Smooth muscle cell (in vitro differentiated cells): ENCODE results near the gene SLC2A8. TPM values are rescaled to one million over a fixed set of nuclear protein-coding genes. Genes with fewer than 3 reads are reported as not detected.

Experiments used
- DNase-seq: peaks from one replicate; lab custom pipeline; 2025; ENCODE audit not compliant: unreplicated experiment; lab: John Stamatoyannopoulos, UW
- H2AFZ ChIP-seq: fragments of 200-600 bp; sonication (generic); 2 replicates; pipeline ENCODE4 v1.6.0; 2016; ENCODE audit warnings: antibody characterized with exemption, low read depth, mild to moderate bottlenecking
- H3F3A ChIP-seq: fragments of 200-600 bp; sonication (generic); 2 replicates; pipeline ENCODE4 v1.6.0; 2017; ENCODE audit warnings: antibody characterized with exemption, low read depth
- H3K27ac ChIP-seq: fragments of 200-600 bp; sonication (generic); 2 replicates; pipeline ENCODE4 v1.5.1; 2016; ENCODE audit warnings: low read depth, mild to moderate bottlenecking
- H3K27me3 ChIP-seq: fragments of 200-600 bp; sonication (generic); 2 replicates; pipeline ENCODE4 v1.6.1; 2016; ENCODE audit warnings: low read depth, mild to moderate bottlenecking
- H3K36me3 ChIP-seq: fragments of 200-600 bp; sonication (generic); 2 replicates; pipeline ENCODE4 v1.5.1; 2016; ENCODE audit warnings: low read depth
- H3K4me1 ChIP-seq: fragments of 200-600 bp; sonication (generic); 2 replicates; pipeline ENCODE4 v1.5.1; 2016; ENCODE audit warnings: low read depth
- H3K4me2 ChIP-seq: fragments of 200-600 bp; sonication (generic); 2 replicates; pipeline ENCODE4 v1.6.0; 2016; ENCODE audit warnings: mild to moderate bottlenecking
- H3K4me3 ChIP-seq: fragments of 200-600 bp; sonication (generic); 2 replicates; pipeline ENCODE4 v1.5.1; 2016; ENCODE audit warnings: mild to moderate bottlenecking
- H3K79me2 ChIP-seq: fragments of 200-600 bp; sonication (generic); 2 replicates; pipeline ENCODE4 v1.6.0; 2016; ENCODE audit warnings: low read depth, mild to moderate bottlenecking
- H3K9ac ChIP-seq: fragments of 200-600 bp; sonication (generic); 2 replicates; pipeline ENCODE4 v1.6.0; 2016; ENCODE audit warnings: low read depth
- H3K9me3 ChIP-seq: fragments of 200-600 bp; sonication (generic); replicated peaks from 2 replicates; pipeline ENCODE4 v1.5.1; 2016; ENCODE audit warnings: low read depth
- H4K20me1 ChIP-seq: fragments of 200-600 bp; sonication (generic); 2 replicates; pipeline ENCODE4 v1.6.0; 2016; ENCODE audit warnings: low read depth
- WGBS: methylation state at CpG from one replicate; pipeline ENCODE4 v1.1.7; 2016; ENCODE audit warnings: low lambda C conversion rate; 5-methylcytosine and 5-hydroxymethylcytosine counted together
- polyA plus RNA-seq: library from polyadenylated mRNA; unstranded; fragments of >200 nt; fragmentation: Nextera tagmentation; extraction: Ambion mirVana; gene quantifications from 2 replicates; pipeline ENCODE4 v1.2.1, GENCODE V29; 2016
- total RNA-seq: library from RNA; depleted of rRNA; stranded (reverse); fragments of >200 nt; gene quantifications from 2 replicates; pipeline ENCODE4 v1.2.3, GENCODE V29; 2014
- TF ChIP-seq, protein P1 (sequence below): fragments of 200-600 bp; sonication (generic); IDR thresholded peaks from 2 replicates; pipeline ENCODE4 v1.5.1; 2017; ENCODE audit warnings: borderline replicate concordance, mild to moderate bottlenecking, antibody characterized with exemption; ENCODE audit not compliant: insufficient read depth, poor library complexity, severe bottlenecking

Gene SLC2A8
- total and polyA plus RNA-seq, 2 experiments from 2014 or later: 16.9 to 27.7 TPM

DNA sequence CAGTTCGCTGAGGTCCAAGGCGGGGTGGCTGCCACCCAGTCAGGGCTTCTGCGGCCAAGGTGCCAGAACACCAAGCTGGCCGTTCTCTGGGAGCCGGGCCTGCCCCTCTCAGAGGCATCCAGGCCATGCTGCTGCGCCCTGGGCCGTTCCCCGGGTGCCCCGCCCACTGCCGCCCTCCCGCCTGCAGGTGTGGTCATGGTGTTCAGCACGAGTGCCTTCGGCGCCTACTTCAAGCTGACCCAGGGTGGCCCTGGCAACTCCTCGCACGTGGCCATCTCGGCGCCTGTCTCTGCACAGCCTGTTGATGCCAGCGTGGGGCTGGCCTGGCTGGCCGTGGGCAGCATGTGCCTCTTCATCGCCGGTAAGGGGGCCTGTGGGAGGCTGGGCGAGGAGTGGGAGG is 7.7 kb downstream of the SLC2A8 start:
- DNase-seq: no peak
- Histone ChIP-seq H3K79me2 (peaks cover 3% of the 10 kb centered on the region), H3K9ac (no peak overlapping the region), H2AFZ (no peak overlapping the region), H3K4me2 (no peak overlapping the region), H3K4me3 (no peak overlapping the region), H3K27me3 (no peaks in the 10 kb centered on the region), H3K27ac (no peak overlapping the region), H3K4me1 (no peaks in the 10 kb centered on the region), H3F3A (no peaks in the 10 kb centered on the region), H3K9me3 (no peaks in the 10 kb centered on the region), H3K36me3 (no peaks in the 10 kb centered on the region), H4K20me1 (peaks cover 4% of the 10 kb centered on the region)
- TF ChIP-seq, protein P1, sequence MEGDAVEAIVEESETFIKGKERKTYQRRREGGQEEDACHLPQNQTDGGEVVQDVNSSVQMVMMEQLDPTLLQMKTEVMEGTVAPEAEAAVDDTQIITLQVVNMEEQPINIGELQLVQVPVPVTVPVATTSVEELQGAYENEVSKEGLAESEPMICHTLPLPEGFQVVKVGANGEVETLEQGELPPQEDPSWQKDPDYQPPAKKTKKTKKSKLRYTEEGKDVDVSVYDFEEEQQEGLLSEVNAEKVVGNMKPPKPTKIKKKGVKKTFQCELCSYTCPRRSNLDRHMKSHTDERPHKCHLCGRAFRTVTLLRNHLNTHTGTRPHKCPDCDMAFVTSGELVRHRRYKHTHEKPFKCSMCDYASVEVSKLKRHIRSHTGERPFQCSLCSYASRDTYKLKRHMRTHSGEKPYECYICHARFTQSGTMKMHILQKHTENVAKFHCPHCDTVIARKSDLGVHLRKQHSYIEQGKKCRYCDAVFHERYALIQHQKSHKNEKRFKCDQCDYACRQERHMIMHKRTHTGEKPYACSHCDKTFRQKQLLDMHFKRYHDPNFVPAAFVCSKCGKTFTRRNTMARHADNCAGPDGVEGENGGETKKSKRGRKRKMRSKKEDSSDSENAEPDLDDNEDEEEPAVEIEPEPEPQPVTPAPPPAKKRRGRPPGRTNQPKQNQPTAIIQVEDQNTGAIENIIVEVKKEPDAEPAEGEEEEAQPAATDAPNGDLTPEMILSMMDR: no peak
- 96% methylated on average over 20 of the region's 23 CpGs for WGBS

DNA sequence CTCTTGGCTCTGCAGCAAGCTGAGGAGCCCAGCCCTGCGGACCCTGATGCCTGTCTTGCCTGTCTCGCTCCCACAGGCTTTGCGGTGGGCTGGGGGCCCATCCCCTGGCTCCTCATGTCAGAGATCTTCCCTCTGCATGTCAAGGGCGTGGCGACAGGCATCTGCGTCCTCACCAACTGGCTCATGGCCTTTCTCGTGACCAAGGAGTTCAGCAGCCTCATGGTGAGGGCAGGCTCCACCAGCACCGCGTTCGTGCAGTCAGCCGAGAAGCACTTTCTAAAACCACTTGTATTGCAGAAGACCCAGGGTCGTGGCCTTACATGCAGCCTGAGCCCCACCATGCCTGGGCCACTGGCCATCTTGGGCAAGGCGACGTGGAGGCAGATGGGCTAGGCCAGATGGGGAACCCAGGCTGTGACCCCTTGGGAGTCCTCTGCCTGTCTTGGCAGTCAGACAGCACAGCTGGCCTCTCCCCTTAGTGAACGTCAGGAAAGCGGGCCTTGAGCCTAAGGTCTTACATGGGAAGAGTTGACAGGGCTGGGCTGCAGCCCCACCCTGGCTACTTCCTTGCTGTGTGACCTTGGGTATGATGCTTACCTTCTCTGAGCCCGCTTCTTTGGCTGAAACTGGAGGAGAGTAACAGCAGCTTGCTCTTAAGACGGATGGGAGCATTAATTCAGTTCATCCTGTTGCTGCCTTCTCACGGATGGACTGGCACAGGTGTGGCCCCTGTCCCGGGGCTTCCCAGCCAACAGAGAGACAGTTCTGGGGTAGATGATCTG is 8.6 kb downstream of the SLC2A8 start:
- Histone ChIP-seq H3K9me3 (no peaks in the 10 kb centered on the region), H3K4me1 (no peaks in the 10 kb centered on the region), H3K4me3 (no peak overlapping the region), H3K27ac (no peak overlapping the region), H3K4me2 (no peak overlapping the region), H3K36me3 (no peaks in the 10 kb centered on the region), H3F3A (no peaks in the 10 kb centered on the region), H3K79me2 (no peaks in the 10 kb centered on the region), H2AFZ (no peak overlapping the region), H3K27me3 (no peaks in the 10 kb centered on the region), H4K20me1 (peaks cover 4% of the 10 kb centered on the region), H3K9ac (no peak overlapping the region)
- TF ChIP-seq, protein P1: no peak
- no peak for DNase-seq
- 97% methylated on average over 20 of the region's 20 CpGs for WGBS

DNA sequence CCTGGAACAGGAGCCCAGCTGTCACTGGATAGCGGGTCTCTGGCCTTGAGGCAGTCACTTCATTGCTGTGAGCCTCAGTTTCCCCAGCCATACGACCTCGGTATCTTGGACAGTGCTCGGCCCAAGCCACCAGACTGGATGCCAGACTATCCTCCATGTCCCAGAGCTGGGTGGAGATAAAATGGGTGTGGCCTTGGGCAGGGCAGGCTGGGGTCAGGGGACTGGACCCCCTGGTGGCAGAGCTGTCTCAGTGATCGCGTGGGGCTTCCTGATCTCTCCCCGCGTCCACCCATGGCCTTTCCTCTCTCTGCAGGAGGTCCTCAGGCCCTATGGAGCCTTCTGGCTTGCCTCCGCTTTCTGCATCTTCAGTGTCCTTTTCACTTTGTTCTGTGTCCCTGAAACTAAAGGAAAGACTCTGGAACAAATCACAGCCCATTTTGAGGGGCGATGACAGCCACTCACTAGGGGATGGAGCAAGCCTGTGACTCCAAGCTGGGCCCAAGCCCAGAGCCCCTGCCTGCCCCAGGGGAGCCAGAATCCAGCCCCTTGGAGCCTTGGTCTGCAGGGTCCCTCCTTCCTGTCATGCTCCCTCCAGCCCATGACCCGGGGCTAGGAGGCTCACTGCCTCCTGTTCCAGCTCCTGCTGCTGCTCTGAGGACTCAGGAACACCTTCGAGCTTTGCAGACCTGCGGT is 10.0 kb downstream of the SLC2A8 start:
- Histone ChIP-seq H3K4me1 (no peaks in the 10 kb centered on the region), H3K79me2 (no peaks in the 10 kb centered on the region), H3K36me3 (no peaks in the 10 kb centered on the region), H3K4me3 (no peak overlapping the region), H4K20me1 (no peaks in the 10 kb centered on the region), H3K9ac (no peak overlapping the region), H3F3A (no peaks in the 10 kb centered on the region), H3K27ac (no peak overlapping the region), H2AFZ (no peak overlapping the region), H3K4me2 (no peak overlapping the region), H3K9me3 (no peaks in the 10 kb centered on the region), H3K27me3 (no peaks in the 10 kb centered on the region)
- 79% methylated on average over 13 of the region's 13 CpGs for WGBS
- TF ChIP-seq, protein P1: no peak
- no peak for DNase-seq
